Measurements from ENCODE around the gene CPSF6.
A peak's percentile ranks its signal among the peaks of the same experiment; 100 is the strongest.
"Not testable (repeated sequence)": the region's sequence is repeated elsewhere in the genome, so short reads cannot be mapped to it uniquely, and the experiment has no call there.

CPSF6 gene

DNA sequence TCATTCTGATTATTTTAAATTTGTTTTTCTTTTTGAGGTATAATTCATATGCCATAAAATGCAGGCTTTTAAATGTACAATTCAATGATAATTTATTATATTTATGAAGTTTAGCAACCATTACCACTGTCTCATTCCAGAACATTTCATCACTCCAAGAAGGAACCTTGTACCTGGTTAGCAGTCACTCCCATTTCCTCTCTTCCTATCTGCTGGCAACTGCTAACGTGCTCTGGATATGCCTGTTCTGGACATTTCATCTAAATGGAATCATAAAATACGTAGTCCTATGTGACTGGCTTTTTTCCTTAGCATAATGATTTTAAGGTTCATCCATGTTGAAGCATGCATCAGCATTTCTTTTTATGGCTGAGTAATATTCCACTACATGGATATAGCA is 15.5 kb downstream of the CPSF6 start:
- no peak for DNase-seq (ENCODE audit: low read depth in 4 of 4, low spot score in 1 of 4)

DNA sequence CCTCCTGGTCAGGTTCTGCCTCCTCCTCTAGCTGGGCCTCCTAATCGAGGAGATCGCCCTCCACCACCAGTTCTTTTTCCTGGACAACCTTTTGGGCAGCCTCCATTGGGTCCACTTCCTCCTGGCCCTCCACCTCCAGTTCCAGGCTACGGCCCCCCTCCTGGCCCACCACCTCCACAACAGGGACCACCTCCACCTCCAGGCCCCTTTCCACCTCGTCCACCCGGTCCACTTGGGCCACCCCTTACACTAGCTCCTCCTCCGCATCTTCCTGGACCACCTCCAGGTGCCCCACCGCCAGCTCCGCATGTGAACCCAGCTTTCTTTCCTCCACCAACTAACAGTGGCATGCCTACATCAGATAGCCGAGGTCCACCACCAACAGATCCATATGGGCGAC is 19.3 kb downstream of the CPSF6 start:
- DNase-seq (ENCODE audit: low read depth in 4 of 4, low spot score in 1 of 4), result no peak

DNA sequence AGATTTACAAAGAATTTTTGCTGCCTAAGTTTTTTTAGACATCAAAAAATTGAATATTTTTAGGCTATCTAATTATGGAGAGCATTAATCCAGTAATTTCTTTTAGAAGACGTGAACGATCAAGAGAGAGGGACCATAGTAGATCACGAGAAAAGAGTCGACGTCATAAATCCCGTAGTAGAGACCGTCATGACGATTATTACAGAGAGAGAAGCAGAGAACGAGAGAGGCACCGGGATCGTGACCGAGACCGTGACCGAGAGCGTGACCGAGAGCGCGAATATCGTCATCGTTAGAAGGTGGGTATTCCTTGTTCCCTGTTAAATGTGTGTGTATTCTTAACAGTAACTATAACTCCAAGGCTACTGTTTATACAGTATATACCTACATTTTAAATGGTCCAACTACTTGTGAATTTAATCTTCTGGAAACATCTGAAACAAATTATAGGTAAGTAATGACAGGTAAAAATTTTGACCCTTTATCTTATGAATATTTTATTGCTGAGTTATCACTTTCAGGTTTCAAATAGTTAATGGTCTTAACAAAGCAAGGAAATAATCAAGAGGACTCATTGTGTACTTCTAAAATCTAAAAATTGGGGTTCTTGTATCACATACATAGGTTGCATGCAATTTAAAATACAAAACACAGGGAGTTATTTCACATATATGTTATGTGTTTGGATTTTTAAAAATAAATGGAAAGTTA is 23.1 kb downstream of the CPSF6 start:
- no peak for DNase-seq (ENCODE audit: low read depth in 4 of 4, low spot score in 1 of 4)

DNA sequence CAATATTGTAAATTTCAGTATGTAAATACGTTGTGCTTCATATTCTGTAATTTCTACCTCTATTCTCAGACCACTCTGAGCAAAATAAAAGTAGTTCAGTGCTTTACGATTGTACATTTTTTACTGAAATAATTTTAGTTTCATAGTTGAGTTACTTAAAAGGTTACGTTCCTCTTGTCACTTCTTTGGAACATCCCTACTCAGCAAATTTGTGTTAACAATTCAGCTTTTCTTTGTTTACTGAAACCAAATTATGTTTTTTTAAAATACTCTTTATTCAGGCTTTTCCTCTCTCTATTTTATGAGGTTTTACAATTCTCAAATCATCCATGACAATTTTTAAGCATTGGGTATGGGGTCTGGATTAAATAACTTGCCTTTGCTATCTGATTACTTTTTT is 25.8 kb downstream of the CPSF6 start:
- no peak for DNase-seq (ENCODE audit: low read depth in 4 of 4, low spot score in 1 of 4)

DNA sequence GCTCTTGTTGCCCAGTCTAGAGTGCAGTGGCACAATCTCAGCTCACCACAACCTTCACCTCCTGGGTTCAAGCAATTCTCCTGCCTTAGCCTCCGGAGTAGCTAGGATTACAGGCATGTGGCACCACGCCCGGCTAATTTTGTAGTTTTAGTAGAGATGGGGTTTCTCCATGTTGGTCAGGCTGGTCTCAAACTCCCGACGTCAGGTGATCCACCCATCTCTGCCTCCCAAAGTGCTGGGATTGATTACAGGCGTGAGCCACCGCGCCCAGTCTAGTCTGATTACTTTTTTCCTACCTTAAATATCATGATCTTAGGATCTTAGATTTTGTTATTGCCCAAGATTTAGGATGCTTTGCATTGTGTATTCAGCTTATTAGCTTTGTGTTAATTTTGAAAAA is 26.3 kb downstream of the CPSF6 start:
- DNase-seq (ENCODE audit: low read depth in 4 of 4, low spot score in 1 of 4), result not testable (repeated sequence)

DNA sequence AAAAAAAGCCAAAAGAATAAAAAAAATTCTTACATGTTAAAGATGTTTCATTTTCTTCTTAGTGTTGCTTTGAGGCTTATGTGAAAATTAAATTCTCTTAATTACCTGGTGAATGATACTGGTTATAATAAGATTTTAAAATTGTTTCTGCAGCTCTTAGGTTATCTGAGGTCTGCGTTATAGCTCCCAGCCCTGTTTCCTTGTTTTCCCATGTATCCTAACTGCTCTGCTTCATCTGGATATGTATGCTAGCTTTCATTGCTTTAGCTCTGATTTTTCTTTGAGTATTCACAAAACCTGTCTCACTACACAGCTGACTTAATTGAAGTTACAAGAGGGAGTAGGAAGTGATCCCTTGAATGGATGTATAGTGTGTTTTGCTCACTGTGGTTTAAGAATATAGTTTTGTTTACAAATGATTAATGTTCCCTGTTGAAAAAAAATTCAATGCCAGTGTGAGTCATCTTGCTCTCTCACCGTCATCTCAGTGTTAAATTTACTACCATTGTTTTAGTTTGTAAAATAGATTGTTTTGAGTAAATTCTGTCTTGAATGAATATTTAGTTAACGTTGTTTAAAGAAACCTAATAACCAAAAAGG is 26.8 kb downstream of the CPSF6 start:
- DNase-seq (ENCODE audit: low read depth in 4 of 4, low spot score in 1 of 4), result no peak

DNA sequence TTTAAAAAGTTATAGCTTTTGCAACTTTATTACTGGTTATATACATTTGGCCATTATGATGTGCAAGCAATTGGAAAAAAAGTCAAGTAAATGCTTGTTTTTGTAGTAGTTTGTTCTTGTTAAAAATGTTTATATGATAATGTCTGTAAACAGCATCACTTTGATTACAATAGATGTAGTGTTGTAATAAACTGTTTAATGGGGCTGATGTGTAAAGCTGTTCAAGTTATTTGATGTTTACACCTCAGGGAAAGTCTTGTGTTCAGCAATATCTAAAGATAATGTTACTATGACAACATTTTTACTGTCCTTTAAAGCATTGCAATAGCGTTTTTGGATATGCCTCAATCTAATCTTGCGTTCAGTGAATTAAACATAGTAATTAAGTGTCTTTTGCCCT is 30.4 kb downstream of the CPSF6 start:
- DNase-seq (ENCODE audit: low read depth in 4 of 4, low spot score in 1 of 4), result no peak

DNA sequence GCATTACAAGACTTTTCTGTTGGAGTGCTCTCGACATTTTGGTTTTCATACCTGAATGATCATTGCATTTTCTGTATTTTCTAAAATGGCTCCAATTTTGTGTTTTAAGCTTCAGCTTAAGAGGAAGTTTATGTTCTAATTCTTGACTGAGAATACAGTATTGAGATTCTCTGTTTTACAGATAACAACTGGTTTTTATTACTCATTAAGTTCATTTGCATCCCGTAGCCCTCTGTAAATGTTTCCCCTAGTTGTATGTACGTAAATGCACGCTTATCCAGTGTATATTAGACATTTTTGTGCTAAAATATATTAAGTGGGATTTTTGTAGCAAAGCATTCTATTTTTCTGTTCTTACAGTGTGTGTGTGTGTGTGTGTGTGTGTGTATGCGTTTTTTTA is 33.1 kb downstream of the CPSF6 start:
- DNase-seq (ENCODE audit: low read depth in 4 of 4, low spot score in 1 of 4), result no peak

DNA sequence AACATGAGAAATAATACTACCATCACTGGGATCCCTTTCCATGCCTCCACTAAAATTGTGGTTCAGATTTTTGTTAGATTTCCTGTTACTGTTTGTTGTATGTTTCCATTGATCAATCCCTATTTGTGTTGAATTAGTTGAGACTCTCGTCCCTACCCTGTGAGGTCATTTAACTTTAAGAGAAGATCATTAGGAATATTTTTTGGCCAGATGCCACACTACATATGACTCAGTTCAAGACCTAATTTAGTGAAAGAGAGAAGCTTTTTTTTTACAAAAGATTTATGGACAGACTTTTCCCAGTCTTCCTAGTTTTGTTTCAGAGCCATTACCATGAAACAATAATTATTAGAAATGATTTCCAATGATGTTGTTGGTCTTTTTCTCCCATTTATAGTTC is 35.5 kb downstream of the CPSF6 start:
- DNase-seq (ENCODE audit: low read depth in 4 of 4, low spot score in 1 of 4), result no peak

DNA sequence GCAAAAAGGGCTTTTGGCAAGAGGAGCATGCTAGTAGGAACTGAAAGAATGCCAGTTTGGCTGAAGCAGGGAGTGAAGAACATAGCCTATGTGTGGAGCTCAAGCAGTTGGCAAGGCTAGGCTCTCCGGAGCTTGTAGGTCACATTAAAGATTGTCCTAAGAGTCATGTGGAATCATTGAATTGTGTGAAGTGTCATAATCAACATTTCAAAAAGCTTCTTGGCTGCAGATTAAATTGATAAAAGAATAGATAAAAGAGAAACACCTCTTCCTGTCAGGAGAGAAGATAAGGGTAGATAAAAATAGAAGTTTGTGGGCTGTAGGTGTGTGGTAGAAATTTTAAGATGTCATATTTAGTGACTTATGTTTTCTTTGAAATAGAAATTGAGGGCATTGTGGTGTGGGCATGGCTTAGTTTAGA is 36.1 kb downstream of the CPSF6 start:
- DNase-seq (ENCODE audit: low read depth in 4 of 4, low spot score in 1 of 4), result no peak

DNA sequence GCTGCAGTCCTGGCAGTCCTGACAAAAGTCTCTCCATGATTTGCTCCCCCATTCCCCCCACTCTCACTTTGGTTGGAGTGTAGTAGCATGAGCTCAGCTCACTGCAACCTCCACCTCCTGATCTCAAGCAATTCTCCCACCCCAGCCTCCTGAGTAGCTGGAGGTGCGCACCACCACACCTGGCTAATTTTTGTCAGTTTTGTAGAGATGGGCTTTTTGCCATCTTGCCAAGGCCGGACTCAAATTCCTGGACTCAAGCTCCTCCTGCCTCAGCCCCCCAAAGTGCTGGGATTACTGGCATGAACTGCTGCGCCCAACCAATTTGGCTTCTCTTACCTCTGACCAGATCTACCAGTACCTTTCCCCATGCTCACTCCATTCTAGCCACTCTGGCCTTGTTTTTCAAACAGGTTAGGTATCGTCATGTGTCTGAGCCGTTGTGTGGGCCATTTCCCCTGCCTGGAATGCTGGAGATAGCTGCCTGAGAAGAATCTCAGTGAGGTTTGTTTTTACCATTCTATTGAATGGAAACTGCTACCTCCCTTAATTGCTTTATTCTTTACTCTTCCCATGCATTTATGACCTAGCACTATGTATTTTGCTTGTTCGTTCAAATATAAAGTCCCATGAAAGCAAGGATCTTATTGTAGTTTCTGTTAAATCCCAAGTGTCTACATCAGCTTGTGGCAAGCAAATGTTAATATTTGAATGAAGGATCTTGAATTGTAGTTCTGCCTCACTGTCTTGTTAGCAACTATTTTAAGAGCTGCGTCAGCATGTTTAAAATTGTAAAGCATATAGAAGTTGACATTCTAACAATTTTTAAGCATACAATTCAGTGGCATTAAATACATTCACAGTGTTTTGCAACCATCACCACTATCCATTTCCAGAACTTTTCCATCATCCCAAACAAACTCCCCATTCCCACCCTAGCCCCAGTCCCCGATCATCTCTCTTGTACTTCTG is 39.7 kb downstream of the CPSF6 start:
- DNase-seq (ENCODE audit: low read depth in 4 of 4, low spot score in 1 of 4), result no peak

DNA sequence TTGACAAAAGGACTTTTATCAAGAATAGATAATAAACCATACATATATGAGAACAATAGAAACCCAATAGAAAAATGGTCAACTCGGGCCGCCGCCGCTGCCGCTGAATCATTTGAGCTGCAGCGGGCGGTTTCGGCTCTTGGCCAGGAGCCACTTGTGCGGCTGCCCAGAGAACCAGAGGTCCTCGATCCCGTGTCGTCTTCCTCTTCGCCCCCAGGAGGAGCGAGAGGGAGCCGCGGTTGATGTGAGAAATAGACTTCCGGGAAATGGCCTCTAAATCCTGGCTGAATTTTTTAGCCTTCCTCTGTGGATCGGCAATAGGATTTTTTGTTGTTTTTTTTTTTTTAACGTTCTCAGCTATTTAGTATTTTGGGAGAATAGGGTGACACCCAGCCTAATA is 44.8 kb downstream of the CPSF6 start:
- peak in 1 of 4 experiments; percentile 6 for DNase-seq (ENCODE audit: low read depth in 4 of 4, low spot score in 1 of 4)

DNA sequence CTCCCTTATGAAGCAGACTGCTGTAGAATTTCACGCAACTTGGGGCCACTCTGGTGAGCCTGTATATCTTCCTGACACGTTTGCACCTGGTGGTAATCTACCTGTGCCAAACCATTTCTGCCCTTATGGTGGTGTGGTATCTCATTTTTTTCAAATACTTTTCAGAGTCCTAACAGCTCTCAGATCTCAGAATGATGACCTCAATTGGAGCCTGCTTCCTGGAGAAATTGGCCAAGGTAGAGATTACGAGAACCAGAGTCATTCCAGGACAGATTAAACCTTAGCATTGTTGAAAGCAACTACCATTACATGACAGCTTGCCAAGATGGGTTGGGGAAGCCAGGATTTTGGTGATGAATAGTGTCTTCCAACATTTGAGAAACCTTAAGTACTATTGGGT is 48.2 kb downstream of the CPSF6 start:
- no peak for DNase-seq (ENCODE audit: low read depth in 4 of 4, low spot score in 1 of 4)

DNA sequence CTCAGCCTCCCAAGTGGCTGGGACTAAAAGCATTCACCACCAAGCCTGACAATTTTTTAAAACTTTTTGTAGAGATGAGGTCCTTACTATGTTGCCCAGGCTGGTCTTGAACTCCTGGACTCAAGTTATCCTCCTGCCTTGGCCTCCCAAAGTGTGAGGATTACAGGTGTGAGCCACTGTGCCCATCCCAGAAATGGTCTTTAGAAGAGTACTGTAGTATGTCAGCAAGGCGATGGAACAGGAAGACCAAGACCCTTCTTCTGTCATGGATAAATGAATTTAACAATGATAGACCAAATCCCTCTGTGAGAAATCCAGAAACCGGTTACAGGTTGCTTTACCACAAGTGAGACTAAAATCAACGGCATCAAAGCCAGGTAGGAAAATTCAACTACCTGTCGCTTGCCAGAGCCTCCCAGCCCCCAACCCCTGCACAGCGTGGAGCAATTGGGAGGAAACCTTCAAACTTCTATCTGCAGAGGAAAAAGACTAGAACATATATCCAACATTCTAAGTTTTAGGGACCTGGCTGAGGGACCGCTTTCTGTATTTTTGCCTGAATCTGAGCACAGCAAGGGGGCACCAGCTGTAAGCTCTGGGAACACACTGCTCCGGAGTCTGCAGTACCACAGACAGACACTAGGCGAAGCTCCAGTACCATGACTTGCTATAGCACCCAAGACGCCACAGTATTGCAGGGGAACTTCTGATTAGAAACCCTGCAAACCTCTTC is 51.3 kb downstream of the CPSF6 start:
- DNase-seq (ENCODE audit: low read depth in 4 of 4, low spot score in 1 of 4), result peak; percentile 46 to 75 (median 56)

DNA sequence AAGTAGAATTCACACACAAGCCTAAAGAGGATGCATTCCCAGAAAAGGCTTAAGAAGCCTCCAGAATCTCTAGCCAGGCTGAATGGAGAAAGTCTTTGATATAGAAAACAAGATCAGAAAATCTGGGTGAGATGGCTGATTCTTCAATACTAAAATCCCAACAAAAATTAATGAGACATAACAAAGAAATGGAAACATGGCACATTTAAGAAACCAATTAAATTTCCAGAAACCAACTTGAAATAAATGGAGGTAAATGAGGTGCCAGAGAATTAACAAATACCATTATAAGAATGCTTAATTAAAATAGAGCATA is 51.9 kb downstream of the CPSF6 start:
- no peak for DNase-seq (ENCODE audit: low read depth in 4 of 4, low spot score in 1 of 4)

DNA sequence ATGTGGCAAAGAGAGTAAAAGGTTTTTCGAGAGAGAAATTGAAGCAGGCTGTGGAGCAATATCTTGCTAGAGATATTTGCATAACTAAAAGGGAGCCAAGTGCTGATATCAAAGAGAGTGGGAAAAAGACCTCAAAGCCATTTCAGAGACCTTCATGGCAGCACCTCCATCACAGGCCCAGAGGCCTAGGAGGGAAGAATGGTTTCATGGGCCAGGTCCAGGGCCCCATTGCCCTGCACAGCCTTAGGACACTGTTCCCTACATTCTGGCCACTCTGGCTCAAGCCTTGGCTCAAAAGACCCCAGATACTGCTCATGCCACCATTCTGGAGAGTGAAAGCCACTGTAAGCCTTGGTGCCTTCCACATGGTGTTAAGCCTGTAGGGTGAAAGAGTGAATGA is 58.8 kb downstream of the CPSF6 start:
- DNase-seq (ENCODE audit: low read depth in 4 of 4, low spot score in 1 of 4), result no peak

DNA sequence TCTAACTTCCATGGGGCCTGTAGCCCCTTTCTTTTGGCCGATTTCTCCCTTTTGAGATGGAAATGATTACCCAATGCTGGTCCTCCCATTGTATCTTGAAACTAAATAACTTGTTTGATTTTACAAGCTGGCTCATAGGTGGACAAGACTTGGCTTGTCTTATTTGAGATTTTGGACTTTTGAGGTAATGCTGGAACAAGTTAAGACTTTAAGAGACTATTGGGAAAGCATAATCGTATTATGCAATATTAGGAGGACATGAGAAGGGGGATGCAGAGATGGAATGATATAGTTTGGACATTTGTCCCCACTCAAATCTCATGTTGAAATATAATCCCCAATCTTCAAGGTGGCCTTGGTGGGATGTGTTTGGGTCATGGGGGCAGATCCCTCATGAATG is 59.6 kb downstream of the CPSF6 start:
- no peak for DNase-seq (ENCODE audit: low read depth in 4 of 4, low spot score in 1 of 4)

DNA sequence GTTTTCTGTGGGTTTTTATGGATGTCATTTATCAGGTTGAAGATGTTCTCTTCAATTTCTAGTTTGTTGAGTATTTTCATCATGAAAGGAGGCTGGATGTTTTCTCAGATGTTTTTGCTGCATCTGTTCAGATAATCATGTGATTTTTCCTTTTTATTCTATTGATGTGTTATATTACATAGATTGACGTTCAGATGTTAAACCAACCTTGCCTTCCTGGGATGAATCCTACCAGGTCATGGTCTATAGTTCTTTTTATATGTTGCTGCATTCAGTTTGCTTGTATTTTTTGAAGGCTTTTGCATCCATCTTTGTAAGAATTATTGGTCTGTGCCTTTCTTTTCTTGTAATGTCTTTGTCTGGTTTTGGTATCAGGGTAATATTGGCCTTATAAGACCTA is 64.9 kb downstream of the CPSF6 start:
- no peak for DNase-seq (ENCODE audit: low read depth in 4 of 4, low spot score in 1 of 4)

DNA sequence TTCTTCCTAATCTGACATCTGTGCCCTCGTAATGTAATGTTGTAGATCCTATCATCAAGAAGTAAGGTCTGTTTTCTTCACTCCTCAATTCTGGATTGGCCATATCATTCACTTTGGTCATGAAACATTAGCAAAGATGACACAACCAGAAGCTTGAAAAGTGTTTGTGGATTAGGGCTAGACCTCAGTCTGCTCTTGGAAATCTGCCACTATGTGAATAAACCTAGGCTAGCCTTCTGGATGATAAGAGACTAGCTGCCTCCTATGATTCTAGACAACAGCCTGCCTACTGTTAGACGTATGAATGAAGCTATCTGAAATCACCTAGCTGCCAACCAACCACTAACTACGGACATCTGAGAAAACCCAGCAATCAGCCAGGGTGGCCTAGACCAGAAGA is 70.1 kb downstream of the CPSF6 start:
- no peak for DNase-seq (ENCODE audit: low read depth in 4 of 4, low spot score in 1 of 4)

DNA sequence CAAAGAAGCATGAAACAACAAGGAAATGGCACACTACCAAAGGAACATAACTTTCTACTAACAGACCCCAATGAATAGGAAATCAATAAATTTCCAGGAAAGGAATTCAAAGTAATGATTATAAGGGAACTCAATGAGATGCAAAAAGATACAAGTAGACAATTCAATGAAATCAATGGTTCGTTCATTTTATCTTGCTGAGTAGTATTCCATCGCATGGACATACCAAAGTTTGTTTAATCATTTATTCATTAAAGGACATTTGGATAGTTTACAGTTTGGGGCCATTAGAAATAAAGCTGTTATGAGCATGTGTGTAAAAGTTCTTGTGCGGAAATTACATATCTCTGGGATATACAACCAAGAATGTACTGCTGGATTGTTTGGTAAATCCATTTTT is 73.8 kb downstream of the CPSF6 start:
- DNase-seq (ENCODE audit: low read depth in 4 of 4, low spot score in 1 of 4), result no peak

DNA sequence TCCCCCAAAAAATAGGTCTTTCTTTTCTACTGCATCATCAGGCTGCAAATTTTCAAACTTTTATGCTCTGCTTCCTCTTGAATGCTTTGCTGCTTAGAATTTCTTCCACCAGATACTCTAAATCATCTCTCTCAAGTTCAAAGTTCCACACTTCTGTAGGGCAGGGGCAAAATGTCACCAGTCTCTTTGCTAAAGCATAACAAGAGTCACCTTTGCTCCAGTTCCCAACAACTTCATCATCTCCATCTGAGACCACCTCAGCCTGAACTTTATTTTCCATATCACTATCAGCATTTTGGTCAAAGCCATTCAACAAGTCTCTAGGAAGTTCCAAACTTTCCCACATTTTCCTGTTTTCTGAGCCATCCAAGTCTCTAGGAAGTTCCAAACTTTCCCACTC is 77.4 kb downstream of the CPSF6 start:
- not testable (repeated sequence) for DNase-seq (ENCODE audit: low read depth in 4 of 4, low spot score in 1 of 4)

DNA sequence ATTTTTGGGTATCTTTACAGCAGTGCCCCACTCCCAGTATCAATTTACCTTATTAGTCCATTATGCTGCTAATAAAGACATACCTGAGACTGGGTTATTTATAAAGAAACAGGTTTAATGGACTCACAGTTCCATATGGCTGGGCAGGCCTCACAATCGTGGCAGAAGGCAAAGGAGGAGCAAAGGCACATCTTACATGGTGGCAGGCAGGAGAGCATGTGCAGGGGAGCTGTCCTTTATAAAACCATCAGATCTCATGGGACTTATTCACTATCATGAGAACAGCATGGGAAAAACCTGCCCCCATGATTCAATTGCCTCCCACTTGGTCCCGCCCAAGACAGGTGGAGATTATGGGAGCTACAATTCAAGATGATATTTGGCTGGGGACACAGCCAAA is 77.9 kb downstream of the CPSF6 start:
- not testable (repeated sequence) for DNase-seq (ENCODE audit: low read depth in 4 of 4, low spot score in 1 of 4)

Data from stimulated activated CD4-positive, alpha-beta T cell treated with anti-CD3 and anti-CD28 coated beads, Interleukin-1b, Interleukin-23, amount 100 ng/mL, for 24 hours (primary cell).